Body of pancreas (tissue), 4 donors: ENCODE results near the gene POLE3. TPM values are rescaled to one million over a fixed set of nuclear protein-coding genes. Genes with fewer than 3 reads are reported as not detected.

ENCODE experiments used
- ATAC-seq: fragments of 150-250 bp; one replicate; pipeline ENCODE4 v1.9.1; 2016
- DNase-seq, 4 donors: peaks; one replicate each; pipeline ENCODE4 v3.0.0-alpha.2; 2019
- H3K27ac ChIP-seq, 4 donors: fragments of 200-600 bp; sonication (generic); 1 replicate in 3 of 4; 2 replicates in 1 of 4; pipeline versions ENCODE4 v1.5.1 to v1.6.1; 2016 to 2019; ENCODE audit warnings: mild to moderate bottlenecking in 1 of 4, mixed read lengths in 1 of 4, moderate library complexity in 1 of 4
- H3K27me3 ChIP-seq, 2 donors: fragments of 200-600 bp; sonication (generic); one replicate each; pipeline ENCODE4 v1.6.0; 2016; ENCODE audit warnings: mild to moderate bottlenecking in 1 of 2
- H3K36me3 ChIP-seq, 2 donors: fragments of 200-600 bp; sonication (generic); replicated peaks in 1 of 2; 2 replicates each; pipeline ENCODE4 v1.5.1; 2016; ENCODE audit warnings: low read depth in 2 of 2; ENCODE audit not compliant: insufficient read depth in 1 of 2
- H3K4me1 ChIP-seq: fragments of 200-600 bp; sonication (generic); one replicate; pipeline ENCODE4 v1.6.0; 2016
- H3K4me3 ChIP-seq, 2 donors: fragments of 200-600 bp; sonication (generic); 1 replicate in 1 of 2; 2 replicates in 1 of 2; pipeline ENCODE4 v1.5.1; 2016 to 2019
- H3K9me3 ChIP-seq, 3 donors: fragments of 200-600 bp; sonication (generic); 1 replicate in 2 of 3; 2 replicates in 1 of 3; pipeline ENCODE4 v1.5.1; 2016
- CTCF ChIP-seq, 7 experiments: fragments of 450-650 bp in 4 of 7; fragments of 200-600 bp in 3 of 7; sonication (generic) in 3 of 7; IDR thresholded peaks; one replicate each; pipeline ENCODE4 v1.5.1; 2016 to 2019; ENCODE audit warnings: antibody characterized with exemption in 7 of 7
- POLR2A ChIP-seq, 3 donors: fragments of 450-650 bp; IDR thresholded peaks; one replicate each; pipeline ENCODE4 v1.6.1; 2016; ENCODE audit warnings: antibody characterized with exemption in 3 of 3, mild to moderate bottlenecking in 2 of 3
- WGBS, 2 donors: methylation state at CpG; one replicate each; pipeline ENCODE4 v1.1.5; 2017; 5-methylcytosine and 5-hydroxymethylcytosine counted together
- intact Hi-C: fragments of 100-400 bp; cut with DNase I; formaldehyde crosslinking; loops from one replicate; pipeline ENCODE4 v1.15.1; 2023
- total RNA-seq, 2 donors: library from RNA; depleted of rRNA; stranded (reverse); fragments of >200 nt; gene quantifications; one replicate each; pipeline ENCODE4 v1.1.0, GENCODE V29; 2016

POLE3 gene
- total RNA-seq, 2 donors from 2014 or later = 13.8 to 17.6 TPM

GRCh38 chr9:113376634-113377567 lies 33.6 kb downstream of the POLE3 start, which contains the start of gene HDHD3:
HDHD3 (minus strand) TSS chr9:113376986; CDS start chr9:113374354, 2,632 bp downstream.
- peaks cover 0 to 6% of the 10 kb centered on the region in 2 donors for H3K36me3 ChIP-seq
- ATAC-seq (peak; percentile 90), DNase-seq (peak; percentile 90 to 92 (median 92))
- peak within 1 kb of the TSS; percentile 28 to 77 for H3K4me3 ChIP-seq
- TF ChIP-seq POLR2A (IDR thresholded peaks at IDR 0.05) (peak; percentile 87 to 93 (median 92)), CTCF (IDR thresholded peaks at IDR 0.05) (peak in 2 of 7 experiments; percentile 13 to 16)
- H3K27me3 ChIP-seq = no peaks in the 10 kb centered on the region
- peak within 1 kb of the TSS; percentile 53 to 99 (median 98) for H3K27ac ChIP-seq
- intact Hi-C loops = no loop called here
- no peaks in the 10 kb centered on the region for H3K9me3 ChIP-seq
- peaks cover 87% of the 10 kb centered on the region for H3K4me1 ChIP-seq
- 0 to 1% methylated on average over 27 to 73 of the region's 74 CpGs for WGBS, 2 donors

- H3K27me3 ChIP-seq = no peaks in the 10 kb centered on the region
- H3K4me3 ChIP-seq = peak overlapping the region in 1 of 2 donors; percentile 77
- intact Hi-C loops = no loop called here
- H3K27ac ChIP-seq = peak overlapping the region; percentile 18 to 99 (median 98)
- peaks cover 87% of the 10 kb centered on the region for H3K4me1 ChIP-seq
- H3K36me3 ChIP-seq = peaks cover 0 to 6% of the 10 kb centered on the region in 2 donors
- WGBS, 2 donors = 36 to 38% methylated on average over 6 of the region's 6 CpGs
- TF ChIP-seq CTCF (IDR thresholded peaks at IDR 0.05) (no peak), POLR2A (IDR thresholded peaks at IDR 0.05) (no peak)
- no peak for ATAC-seq
- H3K9me3 ChIP-seq = no peaks in the 10 kb centered on the region
- peak; percentile 43 to 66 (median 62) for DNase-seq
Measured at GRCh38 chr9:113375057-113376023, 35.1 kb downstream of the POLE3 start.

- Histone ChIP-seq H3K27ac (peak overlapping the region; percentile 3 to 99 (median 56)), H3K4me1 (peaks cover 87% of the 10 kb centered on the region), H3K9me3 (no peaks in the 10 kb centered on the region), H3K4me3 (no peak overlapping the region), H3K36me3 (peaks cover 0 to 6% of the 10 kb centered on the region in 2 donors), H3K27me3 (no peaks in the 10 kb centered on the region)
- TF ChIP-seq CTCF (IDR thresholded peaks at IDR 0.05) (no peak), POLR2A (IDR thresholded peaks at IDR 0.05) (no peak)
- peak in 2 of 4 donors; percentile 19 to 23 for DNase-seq
- intact Hi-C loops = loop anchor here (5.0 kb wide), 1 partner anchor 33 kb away; no protein-coding TSS in a partner anchor
- 48 to 80% methylated on average over 1 to 24 of the region's 24 CpGs for WGBS, 2 donors
- ATAC-seq = no peak
Measured at GRCh38 chr9:113373676-113374392, 36.6 kb downstream of the POLE3 start.

GRCh38 chr9:113373256-113373655 lies 37.2 kb downstream of the POLE3 start:
- no peak overlapping the region for H3K4me3 ChIP-seq
- DNase-seq (no peak), ATAC-seq (no peak)
- peaks cover 85% of the 10 kb centered on the region for H3K4me1 ChIP-seq
- intact Hi-C loops = loop anchor here (5.0 kb wide), 1 partner anchor 34 kb away; no protein-coding TSS in a partner anchor
- peak overlapping the region in 3 of 4 donors; percentile 3 to 99 (median 10) for H3K27ac ChIP-seq
- no peaks in the 10 kb centered on the region for H3K27me3 ChIP-seq
- no peak for TF ChIP-seq POLR2A (IDR thresholded peaks at IDR 0.05)
- TF ChIP-seq CTCF (IDR thresholded peaks at IDR 0.05) = no peak
- H3K36me3 ChIP-seq = peaks cover 0 to 6% of the 10 kb centered on the region in 2 donors
- 41 to 44% methylated on average over 3 of the region's 3 CpGs for WGBS, 2 donors
- H3K9me3 ChIP-seq = no peaks in the 10 kb centered on the region
